NCI-H2171 (cell line): ENCODE results near the gene SCAP.

Experiments used
- DNase-seq: peaks from one replicate; lab custom pipeline; 2025; lab: John Stamatoyannopoulos, UW

SCAP gene

DNA sequence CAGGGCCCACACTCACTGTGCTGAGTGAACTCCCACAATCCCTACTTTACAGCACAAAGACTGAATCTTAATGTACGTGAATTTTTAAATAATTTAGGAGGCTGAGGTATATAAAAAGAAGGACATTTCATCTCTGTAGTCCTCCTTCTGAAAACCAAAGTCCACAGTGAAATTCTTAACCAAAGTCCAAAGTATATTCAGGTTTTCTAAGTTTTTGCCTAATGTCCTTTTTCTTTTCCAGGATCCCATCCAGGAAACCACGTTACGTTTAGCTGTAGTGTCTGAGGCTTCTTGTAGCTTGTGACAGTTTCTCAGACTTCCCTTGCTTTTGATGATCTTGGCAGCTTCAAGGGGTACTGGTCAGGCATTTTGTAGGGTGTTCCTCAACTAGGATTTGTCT lies 44.5 kb downstream of the SCAP start:
- no peak for DNase-seq

DNA sequence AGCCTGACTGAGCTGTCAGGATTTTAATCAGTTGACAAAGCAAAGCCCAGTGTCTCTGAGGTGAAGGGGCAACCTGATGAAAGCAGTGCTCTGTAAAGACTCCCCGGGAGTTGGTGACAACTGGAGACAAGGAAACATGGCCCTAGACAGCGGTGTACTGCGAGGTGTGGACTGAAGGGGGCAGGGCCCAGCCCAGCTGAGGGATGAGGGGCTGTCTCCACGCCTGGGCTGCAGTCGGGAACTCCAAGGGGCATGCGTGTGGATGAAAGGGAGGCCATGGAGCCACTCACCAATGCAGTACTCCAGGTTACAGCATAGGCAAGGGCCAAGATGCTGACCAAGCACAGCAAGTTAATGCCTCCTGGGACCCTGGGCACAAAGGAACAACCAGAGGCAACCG lies 45.1 kb downstream of the SCAP start:
- DNase-seq: no peak

DNA sequence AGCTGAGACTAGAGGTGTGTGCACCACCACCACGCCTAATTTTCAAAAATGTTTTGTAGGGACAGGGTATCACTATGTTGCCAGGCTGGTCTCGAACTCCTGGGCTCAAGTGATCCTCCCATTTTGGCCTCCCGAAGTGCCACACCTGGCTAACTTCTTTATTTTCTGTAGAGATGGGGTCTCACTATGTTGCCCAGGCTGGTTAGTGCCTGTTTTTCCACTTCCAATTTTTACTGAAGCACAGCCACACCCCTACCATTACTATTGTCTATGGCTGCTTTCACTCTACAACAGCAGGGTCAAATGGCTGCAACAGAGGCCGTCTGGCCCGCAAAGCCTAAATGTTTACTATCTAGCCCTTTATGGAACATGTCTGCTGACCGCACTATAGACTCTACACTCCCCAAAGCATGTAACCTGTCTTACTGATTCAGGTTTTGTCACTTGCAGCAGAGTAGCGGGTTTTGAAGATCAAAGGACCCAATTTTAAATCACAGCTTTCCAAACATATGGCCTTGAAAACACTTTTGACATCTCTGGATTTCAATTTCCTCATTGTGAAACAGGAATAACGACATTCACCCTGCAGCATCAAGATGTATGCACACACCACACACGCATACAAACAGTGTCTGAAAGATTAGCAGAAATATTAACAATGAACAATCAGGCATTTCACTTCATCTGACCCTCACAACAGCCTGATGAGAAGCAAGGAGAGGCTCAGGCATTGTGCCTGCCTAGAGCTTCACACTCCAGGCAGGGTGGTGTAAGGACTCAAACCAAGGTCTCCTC lies 46.1 kb downstream of the SCAP start:
- DNase-seq: no peak

DNA sequence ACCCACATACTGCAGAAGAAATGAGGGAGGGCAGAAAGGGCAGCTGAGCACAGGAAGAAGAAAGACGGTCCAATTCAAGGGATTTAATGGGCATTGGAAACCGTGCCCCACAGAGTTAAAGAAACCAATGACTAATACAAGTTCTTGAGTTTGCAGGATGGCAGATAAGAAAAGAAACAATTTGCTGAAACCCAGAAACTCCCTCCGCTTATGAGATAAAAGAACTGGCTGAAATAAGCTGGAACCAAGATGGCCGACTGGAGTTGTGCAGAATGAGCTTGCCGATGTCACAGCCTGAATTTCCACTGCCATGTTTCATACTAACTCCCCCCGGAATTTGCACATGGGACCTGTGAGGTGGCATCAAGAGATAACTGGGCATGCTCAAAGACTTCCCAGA lies 47.1 kb downstream of the SCAP start:
- no peak for DNase-seq

DNA sequence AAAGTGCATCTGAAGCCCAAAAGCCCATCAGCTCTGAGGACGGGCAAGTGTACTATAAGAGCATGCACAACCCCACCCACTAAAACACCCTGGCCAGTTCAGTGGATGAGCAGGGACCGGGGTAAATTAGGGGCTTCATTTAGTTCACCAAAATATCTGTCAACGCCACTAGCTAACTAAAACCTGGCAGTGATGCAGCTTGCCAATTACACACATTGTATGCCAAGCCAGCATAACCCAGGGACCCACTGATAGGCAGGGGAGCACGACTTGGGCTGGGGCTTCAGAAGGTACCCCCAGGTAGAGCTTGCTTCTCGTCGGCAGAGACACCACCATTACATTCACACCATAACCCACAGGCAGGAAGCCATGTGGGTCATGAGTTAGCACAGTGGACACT lies 47.9 kb downstream of the SCAP start:
- no peak for DNase-seq

DNA sequence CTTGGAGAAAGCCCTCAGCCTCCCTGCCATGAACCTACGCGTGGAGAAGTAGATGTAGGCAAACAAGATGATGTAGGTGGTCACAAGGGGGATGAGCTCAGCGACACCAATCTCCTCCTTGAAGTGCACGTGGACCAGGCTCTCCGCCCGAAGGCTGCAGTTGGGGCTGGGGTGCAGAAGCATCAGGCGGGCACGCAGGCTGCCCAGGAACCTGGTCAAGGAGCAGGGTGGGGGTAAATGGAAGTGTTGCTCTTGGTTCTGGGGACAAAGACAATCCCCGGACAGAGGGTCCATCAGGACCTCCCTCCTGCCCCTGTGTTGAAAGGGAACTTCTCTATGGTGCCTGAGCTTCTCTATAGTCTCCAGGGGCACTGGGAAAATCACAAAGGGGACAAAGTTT lies 49.8 kb downstream of the SCAP start:
- no peak for DNase-seq

DNA sequence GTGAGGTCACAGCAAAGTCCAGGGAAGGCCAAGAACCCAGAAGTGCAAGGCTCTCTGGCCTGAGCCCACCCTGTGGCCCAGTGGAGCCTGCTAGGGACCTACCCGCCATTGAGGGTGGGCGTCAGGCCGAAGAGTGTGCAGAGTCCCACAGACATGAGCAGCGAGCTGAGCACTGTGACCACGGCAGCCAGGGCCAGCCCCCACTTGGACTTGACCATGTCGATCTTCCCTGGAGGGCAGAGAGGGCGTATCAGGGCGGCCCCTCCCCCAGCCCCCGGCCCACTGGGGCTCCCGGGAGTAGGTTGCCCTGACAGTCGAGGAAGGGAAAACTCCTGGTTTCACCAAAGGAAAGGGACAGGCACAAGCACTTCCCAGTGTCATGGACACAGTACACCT lies 50.4 kb downstream of the SCAP start:
- DNase-seq: no peak

DNA sequence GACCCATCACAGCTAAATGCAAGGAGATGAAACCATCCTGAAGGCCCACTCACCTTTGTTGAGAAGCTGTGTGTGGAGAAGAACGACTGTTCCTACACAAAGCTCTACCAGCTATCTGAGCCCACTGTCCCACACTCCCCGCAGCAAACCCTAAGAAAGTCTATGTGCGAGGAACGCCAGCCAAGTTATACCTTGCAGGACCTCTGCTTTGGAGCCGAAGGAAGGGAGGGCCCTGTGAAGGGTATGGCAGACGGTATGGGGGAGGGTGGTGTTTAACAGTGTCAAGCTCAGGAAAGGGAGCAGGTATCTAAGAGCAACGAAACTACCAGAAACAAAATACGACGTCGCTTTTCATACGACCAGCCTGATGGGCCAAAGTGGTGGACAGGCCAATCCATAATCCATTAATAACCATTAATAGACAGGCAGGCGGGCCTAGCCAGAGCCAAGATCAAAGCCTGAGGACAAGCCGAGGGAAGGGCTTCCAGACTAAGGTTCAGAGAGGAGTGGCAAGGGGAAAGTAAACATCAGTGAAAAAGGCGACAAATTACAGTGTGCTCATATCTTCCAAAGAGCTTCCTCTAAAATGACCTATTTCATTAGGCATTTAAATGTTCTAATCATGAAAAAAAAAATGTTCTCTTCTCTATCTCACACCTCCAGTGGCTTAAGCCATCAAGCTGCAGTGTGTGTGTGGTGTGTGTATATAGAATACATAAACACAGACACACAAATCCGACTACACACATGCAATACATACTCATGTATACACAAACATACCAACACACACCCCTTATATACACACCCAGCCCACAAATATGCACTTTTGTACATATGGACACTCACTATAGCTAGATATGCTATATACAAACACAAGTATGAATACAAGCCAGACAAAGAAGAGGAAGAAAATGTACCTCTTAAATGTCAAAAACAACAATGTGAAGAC lies 51.0 kb downstream of the SCAP start:
- no peak for DNase-seq

DNA sequence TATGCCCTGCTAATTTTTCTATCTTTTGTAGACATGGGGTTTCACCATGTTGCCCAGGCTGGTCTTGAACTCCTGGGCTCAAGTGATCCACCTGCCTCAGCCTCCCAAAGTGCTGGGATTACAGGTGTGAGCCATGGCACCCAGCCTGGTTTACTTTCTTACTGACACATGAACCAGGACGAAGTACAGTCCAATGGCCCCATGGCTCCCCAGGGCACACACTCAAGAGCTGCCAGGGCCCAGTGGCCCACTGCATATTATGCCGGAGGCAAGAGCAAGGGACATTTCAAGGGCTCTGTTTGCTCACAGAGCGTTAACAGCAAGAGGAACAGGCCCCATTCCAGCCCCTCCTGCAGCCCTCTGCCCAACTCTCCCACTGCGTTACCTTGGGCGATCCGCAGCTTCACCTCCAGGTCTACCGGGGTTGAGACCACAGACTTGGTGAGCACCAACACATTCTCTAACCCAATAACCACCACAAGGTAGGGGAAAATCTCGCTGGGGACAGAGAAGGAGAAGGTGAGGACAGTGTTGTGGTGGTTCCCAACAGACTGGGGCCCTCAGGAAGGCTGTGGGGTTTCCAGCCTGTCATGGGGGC lies 52.1 kb downstream of the SCAP start:
- DNase-seq: no peak

DNA sequence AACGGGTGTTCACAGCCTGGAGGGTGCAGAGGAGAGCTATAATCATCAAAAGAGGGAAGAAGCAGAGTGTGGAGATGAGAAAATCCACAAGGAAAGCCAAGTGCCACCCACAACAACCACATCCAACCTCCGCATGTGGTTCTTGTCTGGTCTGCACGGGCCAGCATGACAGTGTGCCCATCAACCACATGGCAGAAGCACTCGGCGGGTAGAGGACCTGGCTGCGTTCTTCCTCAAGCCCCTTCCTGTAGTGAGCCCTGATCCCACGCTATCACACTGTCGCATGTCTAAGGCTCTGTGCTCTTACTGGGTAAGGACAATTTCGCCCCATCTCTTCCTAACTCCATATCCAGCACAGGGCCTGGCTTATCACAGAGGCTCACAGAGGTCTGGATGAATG lies 53.0 kb downstream of the SCAP start:
- no peak for DNase-seq

DNA sequence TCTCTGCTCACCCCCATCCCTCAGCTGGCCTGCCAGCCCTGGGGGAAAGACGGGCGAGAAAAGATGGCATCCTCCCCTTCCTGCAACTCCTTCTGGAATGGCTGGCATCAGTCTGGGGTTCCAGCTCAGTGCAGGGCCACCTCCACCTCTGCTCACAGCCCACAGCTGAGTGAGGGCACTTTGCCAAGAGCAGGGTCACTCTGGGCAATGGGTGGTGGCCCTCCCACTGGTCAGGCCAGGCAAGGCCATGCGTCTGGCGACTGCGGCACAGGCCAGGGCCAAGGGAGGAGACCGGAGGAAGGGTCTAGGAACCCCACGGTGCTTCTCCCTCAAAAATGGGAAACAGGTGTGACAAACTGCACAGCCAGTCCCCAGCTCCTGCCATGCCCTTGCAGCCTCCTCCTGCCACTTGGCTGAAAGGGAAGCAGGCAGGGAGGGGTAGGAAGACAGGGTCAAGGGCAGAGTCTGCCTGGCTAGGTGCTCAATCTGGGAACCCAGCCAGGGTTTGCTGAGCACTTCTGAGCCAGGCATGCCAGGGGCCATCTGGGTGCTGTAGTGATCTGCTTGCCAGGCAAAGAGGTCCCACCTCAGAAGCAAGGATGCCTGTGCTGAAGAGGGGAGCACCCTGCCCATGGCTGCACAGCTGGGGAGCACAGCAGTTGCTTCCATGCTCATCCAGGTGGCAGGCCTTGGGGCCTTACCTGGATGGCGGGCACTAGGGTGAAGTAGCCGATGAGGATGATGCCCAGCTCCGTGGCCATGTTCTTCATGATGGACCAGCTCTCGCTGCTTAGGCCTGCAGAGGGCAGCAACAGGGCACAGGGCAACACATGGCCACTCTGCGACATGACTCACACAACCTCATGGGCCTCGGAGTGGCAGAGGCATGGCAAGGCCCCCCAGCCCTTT lies 53.7 kb downstream of the SCAP start:
- no peak for DNase-seq

DNA sequence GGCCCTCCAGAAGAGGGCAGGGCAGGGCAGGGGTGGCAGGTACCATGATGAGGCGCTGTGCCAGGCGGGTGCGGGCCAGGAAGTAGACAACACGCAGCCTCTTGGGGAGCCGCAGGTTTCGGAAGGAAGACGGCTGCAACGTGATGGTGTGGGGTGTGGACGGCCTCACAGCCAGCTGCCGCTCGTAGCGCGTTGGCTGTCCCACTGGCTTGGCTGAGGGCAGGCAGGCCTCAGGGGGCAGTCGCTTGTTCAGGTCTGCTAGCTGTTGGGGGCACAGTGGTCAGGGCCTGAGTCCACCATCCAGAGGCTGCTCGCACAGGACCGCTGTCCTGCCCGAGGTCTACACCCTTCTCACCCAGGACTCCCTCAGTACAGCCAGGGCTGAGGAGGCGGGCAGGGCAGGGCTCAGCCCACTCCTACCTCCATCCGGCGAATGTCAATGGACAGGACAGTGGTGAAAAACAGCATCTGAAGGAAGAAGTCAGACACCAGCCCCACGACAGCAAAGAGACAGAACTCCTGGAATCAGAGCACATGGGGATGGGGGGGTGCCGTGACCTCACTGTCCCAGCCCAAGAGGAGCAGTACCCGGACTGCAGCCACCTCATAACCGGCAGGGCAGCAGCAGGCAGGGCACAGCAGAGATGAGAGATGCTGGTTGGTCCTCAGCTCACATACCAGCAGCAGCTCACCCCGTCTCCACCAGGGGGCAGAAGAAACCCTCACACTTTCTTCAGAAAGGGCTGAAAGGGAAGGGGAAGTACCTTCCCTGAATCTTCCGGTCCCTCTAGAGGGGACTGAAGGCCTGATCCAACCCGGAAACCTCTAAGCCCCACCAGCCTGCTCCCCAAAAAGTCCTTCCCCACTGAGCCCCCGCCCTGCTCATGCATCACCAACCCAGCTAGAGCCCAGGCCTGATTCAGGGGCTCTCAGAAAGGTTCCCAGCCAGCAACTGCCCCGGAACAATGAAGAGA lies 54.9 kb downstream of the SCAP start:
- peak; percentile 8 for DNase-seq

DNA sequence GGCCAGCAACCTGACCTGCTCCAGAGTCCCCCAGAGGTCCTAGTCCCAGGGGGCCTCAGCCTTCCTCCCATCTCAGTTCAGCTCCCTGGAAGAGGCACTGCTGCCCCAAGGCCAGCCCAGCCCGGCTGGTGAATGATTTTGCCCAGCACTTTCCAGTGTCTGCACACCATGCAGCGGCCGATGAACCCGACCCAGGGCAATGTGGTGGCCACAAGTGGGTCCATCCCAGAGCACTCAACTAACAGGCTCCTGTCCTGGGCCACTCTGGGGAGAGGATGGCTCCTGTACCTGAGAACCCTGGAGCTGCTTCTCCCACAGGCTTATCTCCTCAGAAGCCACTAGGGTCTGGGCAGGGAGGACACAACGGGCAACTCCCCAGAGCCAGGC lies 55.7 kb downstream of the SCAP start:
- no peak for DNase-seq

DNA sequence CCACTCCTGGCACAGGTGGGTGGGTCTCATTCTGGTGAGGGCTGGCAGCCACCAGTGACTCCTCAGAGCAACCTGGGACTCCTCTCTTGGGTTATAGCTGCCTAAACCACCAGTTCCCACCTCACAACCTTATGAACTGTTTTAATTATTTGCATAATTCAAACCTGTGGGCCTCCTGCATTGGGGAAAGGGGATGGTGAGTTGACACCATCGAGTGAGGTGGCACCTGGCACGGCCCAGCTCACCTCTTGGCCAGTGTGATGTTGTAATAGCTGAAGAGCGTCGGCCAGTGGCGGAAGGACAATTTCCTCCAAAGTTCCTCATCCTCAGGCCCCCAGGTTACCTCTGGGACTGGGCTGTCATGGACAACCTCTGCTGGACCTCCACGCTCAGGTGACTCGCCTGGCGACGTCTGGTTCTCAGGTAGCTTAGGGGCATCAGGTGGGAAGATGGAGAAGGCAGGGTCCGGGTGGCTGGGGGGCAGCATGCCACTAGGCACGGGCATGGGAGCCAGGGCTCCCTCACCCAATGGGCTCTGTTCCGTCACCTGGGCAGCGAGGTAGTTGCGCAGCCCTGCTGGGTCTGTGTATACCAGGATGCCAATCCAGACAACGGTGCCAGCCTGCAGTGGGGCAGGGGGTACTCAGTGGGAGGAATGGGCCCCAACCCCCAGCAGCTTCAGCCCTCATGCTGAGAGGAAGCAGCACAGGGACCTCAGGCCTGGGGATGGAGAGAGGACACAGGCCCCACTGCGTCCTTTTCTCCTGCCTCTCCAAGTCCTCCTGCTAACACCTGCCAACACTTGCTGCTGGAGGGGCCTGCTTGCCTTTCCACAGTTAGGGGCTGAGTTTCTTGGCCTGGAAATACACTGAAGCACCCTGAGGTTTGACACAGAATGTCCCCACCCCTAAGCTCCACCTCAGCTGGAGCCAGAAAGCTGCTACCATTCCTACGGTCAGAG lies 56.4 kb downstream of the SCAP start:
- no peak for DNase-seq

DNA sequence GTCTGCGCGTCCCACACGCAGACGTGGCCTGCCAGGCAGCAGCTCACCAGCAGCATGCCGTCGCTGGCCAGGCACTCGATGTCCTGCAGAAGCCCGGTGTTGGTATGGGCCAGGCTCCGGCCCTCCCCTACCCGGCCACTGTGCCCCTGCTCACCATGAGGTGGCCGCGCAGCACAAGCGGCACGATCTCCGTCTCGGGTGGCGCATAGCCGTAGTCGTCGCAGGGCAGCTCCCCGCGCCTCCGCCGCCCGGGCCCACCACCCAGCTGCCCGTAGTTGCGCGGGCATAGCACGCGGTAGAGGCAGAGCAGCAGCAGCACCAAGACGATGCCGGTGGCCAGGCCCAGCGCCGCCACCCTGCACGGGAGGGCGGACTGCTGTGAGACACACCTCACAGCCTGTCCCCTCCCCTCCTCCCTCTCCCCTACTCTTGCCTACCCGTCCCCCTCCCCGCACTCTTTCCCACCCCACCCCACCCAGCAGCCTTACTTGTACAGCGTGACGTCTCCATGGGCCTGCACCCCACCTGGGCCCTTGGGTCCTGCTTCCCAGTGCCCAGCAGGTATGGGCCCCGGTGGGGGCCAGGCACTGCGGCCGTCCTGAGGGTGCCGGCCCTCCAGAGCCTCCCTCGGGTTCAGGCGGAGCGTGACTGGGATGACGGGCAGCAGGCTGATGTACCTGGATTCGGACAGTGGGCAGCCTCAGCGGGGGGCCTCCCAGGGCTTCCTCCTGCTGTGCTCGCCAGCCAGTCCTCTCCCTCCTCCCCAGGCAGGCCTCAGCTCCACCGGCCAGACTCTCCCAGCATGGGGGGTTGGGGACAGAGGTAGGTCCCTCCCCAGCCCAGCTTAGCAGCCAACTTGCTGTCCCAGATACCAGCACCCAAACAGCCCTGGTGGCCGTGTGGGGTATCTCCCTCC lies 57.3 kb downstream of the SCAP start:
- DNase-seq: no peak

DNA sequence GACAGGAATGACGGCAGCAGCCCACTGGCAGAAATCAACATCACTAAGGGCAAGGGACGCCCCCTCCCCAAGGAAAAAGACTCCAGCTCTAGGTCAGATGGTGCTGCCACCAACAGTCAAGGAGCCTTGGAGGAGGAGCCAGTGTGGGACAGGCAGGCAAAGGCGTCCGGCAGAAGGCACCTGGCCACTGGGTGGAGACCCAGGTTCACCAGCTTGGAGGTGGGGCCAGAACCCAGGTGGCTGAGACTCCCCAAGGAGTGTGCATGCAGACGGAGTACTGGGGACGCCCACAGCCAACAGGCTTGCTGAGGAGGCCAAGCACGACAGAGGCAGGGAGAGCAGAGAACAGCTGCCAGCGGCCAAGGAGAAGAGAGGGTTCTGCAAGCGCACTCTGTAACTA lies 59.7 kb downstream of the SCAP start:
- DNase-seq: peak; percentile 44

DNA sequence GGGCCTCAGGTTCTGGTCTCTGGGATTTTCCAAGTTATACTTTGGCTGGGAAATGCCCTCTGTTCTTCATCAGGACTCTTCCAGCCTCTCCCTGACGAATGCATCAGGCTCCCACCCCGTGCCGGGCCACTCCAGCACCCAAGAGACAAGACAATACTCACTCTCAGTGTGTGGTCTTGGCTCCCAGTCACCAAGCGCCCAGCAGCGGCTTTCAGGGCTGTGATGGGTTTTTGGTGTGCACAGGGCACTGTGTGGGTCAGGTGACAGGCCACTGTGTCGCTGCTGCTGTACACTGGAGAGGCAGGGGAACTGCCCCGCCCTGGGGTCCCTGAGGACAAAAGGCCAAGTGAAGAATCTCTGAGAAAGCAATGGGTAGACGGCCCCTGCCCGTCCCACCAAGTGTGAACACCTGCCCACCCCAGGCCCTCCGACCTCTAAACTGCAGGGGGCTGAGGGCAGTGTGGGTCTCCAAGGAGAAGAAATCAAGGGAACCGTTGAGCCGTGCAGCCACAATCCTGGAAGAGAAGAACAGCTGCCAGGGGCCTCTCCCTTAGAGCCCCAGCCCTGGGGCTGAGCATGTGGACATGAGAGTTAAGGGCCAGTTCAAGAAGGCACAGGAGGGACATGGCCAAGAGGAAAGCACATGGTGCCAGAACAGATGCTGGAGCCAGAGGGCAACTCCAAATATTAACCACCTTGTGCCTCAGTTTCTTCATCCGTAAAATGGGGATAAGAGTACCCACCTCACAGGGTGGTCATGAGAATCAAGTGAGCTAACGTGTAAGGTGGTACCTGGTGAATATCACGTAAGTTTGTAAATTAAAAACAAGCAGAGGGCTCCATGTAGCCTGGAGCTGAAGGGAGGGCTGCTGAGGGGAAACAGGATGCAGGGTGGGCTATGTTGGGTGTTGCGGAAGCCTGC lies 60.8 kb downstream of the SCAP start:
- no peak for DNase-seq
